SU-DHL-6 (cell line): Measurements from ENCODE around the gene ITGA6.

ENCODE experiments used
- H2AFZ ChIP-seq: fragments of 200-600 bp; sonication (generic); 2 replicates; pipeline ENCODE4 v1.6.1; 2014; ENCODE audit warnings: low read depth, mild to moderate bottlenecking, moderate library complexity, mixed read lengths, antibody characterized with exemption, low read length; ENCODE audit not compliant: severe bottlenecking
- H3F3A ChIP-seq: fragments of 200-600 bp; shearing (Covaris generic); 2 replicates; pipeline ENCODE4 v1.6.0; 2016; ENCODE audit warnings: antibody characterized with exemption, mild to moderate bottlenecking; ENCODE audit not compliant: insufficient read depth
- H3K27ac ChIP-seq: fragments of 200-600 bp; sonication (generic); 2 replicates; pipeline ENCODE4 v1.5.1; 2016; ENCODE audit warnings: low read depth, mild to moderate bottlenecking, low read length, moderate library complexity, mixed read lengths
- H3K27me3 ChIP-seq: fragments of 200-600 bp; sonication (generic), shearing (Covaris generic); 2 replicates; pipeline ENCODE4 v1.6.0; 2014; ENCODE audit warnings: mild to moderate bottlenecking, low read length
- H3K36me3 ChIP-seq: fragments of 200-600 bp; sonication (generic); 2 replicates; pipeline ENCODE4 v1.6.1; 2014; ENCODE audit warnings: mild to moderate bottlenecking, low read length, mixed read lengths
- H3K4me2 ChIP-seq: fragments of 300-600, 200-600 bp; shearing (Covaris generic), sonication (generic); 2 replicates; pipeline ENCODE4 v1.6.0; 2014; ENCODE audit warnings: low read length, low read depth, mild to moderate bottlenecking; ENCODE audit not compliant: poor library complexity, severe bottlenecking
- H3K4me3 ChIP-seq: fragments of 200-600 bp; sonication (generic); 2 replicates; pipeline ENCODE4 v1.5.1; 2014; ENCODE audit warnings: antibody characterized with exemption, low read length, mild to moderate bottlenecking, mixed read lengths; ENCODE audit not compliant: insufficient read depth, poor library complexity, severe bottlenecking
- H3K79me2 ChIP-seq: fragments of 200-600 bp; sonication (generic); 2 replicates; pipeline ENCODE4 v1.6.1; 2014; ENCODE audit warnings: mild to moderate bottlenecking, low read length, moderate library complexity; ENCODE audit not compliant: insufficient read depth
- H3K9ac ChIP-seq: fragments of 200-600 bp; sonication (generic); 2 replicates; pipeline ENCODE4 v1.7.0; 2014; ENCODE audit warnings: mild to moderate bottlenecking, low read length
- H3K9me2 ChIP-seq: fragments of 200-600 bp; sonication (generic); replicated peaks from 2 replicates; pipeline ENCODE4 v1.6.1; 2014; ENCODE audit warnings: low read length; ENCODE audit not compliant: insufficient read depth
- H3K9me3 ChIP-seq: fragments of 200-600 bp; sonication (generic); 2 replicates; pipeline ENCODE4 v1.6.1; 2014; ENCODE audit warnings: low read length, mixed read lengths; ENCODE audit not compliant: insufficient read depth
- H4K20me1 ChIP-seq: fragments of 200-600 bp; sonication (generic); 2 replicates; pipeline ENCODE4 v1.6.1; 2014; ENCODE audit warnings: low read depth, mild to moderate bottlenecking, antibody characterized with exemption, low read length, moderate library complexity, mixed read lengths
- EZH2phosphoT487 ChIP-seq: fragments of 200-600 bp; sonication (generic), shearing (Covaris generic); conservative IDR thresholded peaks from 2 replicates; pipeline ENCODE4 v1.6.1; 2018; ENCODE audit warnings: mild to moderate bottlenecking, antibody characterized with exemption, low read length, moderate library complexity, mixed read lengths
- TF ChIP-seq, protein P1 (sequence below): fragments of 200-600 bp; sonication (generic); IDR thresholded peaks from one replicate; pipeline ENCODE4 v1.5.1; 2017; ENCODE audit warnings: antibody characterized with exemption, mild to moderate bottlenecking, low read length, moderate library complexity; ENCODE audit not compliant: insufficient read depth, poor library complexity, severe bottlenecking

Gene ITGA6

DNA sequence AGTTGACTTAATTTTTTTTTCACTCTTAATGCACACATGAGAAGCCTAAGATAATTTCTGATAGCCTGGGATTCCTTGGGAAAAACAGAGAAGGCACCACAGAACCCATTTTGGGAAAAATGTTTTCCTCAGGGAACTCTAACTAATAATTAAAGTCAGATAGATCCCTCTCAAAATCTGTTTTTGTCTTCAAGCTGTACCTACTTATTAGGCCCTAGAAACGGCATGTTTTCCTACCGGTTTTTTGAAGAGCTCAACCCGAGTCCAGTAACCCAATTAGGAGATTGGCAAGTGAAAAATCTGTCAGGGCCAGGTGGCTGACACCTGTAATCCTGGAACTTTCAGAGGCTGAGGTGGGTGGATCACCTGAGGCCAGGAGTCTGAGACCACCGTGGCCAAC is 112.4 kb downstream of the ITGA6 start:
- Histone ChIP-seq H3K27me3 (no peaks in the 10 kb centered on the region), H3K36me3 (no peaks in the 10 kb centered on the region), H3K27ac (no peak overlapping the region), H4K20me1 (no peaks in the 10 kb centered on the region), H3K79me2 (no peaks in the 10 kb centered on the region), H3K9me3 (peaks cover 16% of the 10 kb centered on the region; the same call in 1 of the 2 replicates), H3K9me2 (no peaks in the 10 kb centered on the region), H3K9ac (no peak overlapping the region), H2AFZ (no peak overlapping the region), H3F3A (no peaks in the 10 kb centered on the region), H3K4me3 (no peak overlapping the region), H3K4me2 (no peak overlapping the region)
- TF ChIP-seq EZH2phosphoT487: no peak
- TF ChIP-seq, protein P1, sequence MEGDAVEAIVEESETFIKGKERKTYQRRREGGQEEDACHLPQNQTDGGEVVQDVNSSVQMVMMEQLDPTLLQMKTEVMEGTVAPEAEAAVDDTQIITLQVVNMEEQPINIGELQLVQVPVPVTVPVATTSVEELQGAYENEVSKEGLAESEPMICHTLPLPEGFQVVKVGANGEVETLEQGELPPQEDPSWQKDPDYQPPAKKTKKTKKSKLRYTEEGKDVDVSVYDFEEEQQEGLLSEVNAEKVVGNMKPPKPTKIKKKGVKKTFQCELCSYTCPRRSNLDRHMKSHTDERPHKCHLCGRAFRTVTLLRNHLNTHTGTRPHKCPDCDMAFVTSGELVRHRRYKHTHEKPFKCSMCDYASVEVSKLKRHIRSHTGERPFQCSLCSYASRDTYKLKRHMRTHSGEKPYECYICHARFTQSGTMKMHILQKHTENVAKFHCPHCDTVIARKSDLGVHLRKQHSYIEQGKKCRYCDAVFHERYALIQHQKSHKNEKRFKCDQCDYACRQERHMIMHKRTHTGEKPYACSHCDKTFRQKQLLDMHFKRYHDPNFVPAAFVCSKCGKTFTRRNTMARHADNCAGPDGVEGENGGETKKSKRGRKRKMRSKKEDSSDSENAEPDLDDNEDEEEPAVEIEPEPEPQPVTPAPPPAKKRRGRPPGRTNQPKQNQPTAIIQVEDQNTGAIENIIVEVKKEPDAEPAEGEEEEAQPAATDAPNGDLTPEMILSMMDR: no peak

DNA sequence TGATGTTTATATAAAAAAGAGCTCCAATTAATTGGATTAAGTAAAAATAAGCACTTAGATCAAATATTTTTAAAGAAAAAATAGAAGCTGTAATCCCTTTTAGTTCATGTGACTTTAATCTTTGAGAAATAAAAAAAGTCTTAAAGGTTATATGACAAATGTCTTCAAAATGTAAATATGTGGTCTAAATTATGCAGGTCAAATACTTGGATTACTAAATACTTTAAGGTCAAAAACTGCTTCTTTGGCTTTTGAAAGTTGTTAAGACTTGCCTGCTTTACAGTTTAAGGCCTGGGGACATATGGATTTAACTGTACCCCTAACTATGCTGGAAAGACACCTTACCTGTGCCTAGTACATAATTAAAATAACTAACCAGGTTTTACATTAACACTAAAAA is 113.0 kb downstream of the ITGA6 start:
- Histone ChIP-seq H3K9me3 (peaks cover 18% of the 10 kb centered on the region; the same call in 1 of the 2 replicates), H3K27ac (no peak overlapping the region), H3K27me3 (no peaks in the 10 kb centered on the region), H3K36me3 (peaks cover 5% of the 10 kb centered on the region; the same call in 1 of the 2 replicates), H3K9ac (no peak overlapping the region), H4K20me1 (no peaks in the 10 kb centered on the region), H3K4me2 (no peak overlapping the region), H3K4me3 (no peak overlapping the region), H2AFZ (no peak overlapping the region), H3K79me2 (no peaks in the 10 kb centered on the region), H3K9me2 (no peaks in the 10 kb centered on the region), H3F3A (no peaks in the 10 kb centered on the region)
- TF ChIP-seq, protein P1: no peak
- TF ChIP-seq EZH2phosphoT487: no peak

DNA sequence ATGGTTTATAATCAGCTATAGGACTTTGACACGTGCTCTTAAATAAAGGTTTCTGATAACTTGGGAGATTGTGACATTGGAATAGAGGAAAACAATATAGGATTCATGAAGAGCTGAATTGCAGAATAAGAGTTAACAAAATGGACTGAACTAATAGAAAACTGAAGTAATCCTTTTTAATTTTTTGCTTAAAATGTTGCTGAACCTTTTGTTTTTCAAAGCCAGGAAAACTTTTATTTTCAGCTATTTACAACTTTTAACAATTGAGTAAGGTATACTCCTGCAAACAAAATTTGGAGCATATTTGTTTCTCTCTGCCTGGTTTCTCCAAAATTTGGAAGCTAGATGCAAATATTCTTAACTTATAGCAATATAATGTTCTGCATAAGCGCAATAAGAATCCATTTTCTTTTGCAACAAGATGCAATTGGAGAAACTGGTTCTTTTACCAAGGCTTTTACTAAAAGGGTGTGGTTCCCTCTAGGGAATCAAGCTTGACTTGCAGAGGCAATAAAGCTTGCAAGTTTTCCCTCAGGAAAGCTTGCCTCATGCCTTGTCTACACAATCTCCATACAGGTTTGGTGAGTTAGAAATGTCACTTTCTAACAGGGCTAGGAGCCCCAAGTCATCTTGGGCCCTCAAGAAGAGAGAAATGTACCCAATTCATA is 118.2 kb downstream of the ITGA6 start:
- H3F3A ChIP-seq: no peaks in the 10 kb centered on the region
- TF ChIP-seq EZH2phosphoT487: no peak
- TF ChIP-seq, protein P1: no peak
- H3K9me3 ChIP-seq: peaks cover 29% of the 10 kb centered on the region
- H2AFZ ChIP-seq: no peak overlapping the region
- H3K4me3 ChIP-seq: no peak overlapping the region
- H3K4me2 ChIP-seq: no peak overlapping the region
- no peak overlapping the region for H3K27ac ChIP-seq
- H4K20me1 ChIP-seq: no peaks in the 10 kb centered on the region
- H3K27me3 ChIP-seq: no peaks in the 10 kb centered on the region
- H3K36me3 ChIP-seq: peaks cover 20% of the 10 kb centered on the region
- no peaks in the 10 kb centered on the region for H3K9me2 ChIP-seq
- H3K79me2 ChIP-seq: no peaks in the 10 kb centered on the region
- H3K9ac ChIP-seq: no peak overlapping the region
